TTC549 (cell line): ENCODE results near the gene C1QTNF5.

Source experiments
- FAIRE-seq: peaks from 2 replicates; lab custom pipeline; 2012; peaks lifted over from hg19 to GRCh38; lab: Jason Lieb, UNC

The C1QTNF5 gene

GRCh38 chr11:119359365-119360214 lies 18.9 kb upstream of the C1QTNF5 start:
- no peak for FAIRE-seq

- no peak for FAIRE-seq
Measured at GRCh38 chr11:119357074-119357473, 16.4 kb upstream of the C1QTNF5 start.

- no peak for FAIRE-seq
Measured at GRCh38 chr11:119356349-119357031, 15.8 kb upstream of the C1QTNF5 start.

- FAIRE-seq: no peak
Measured at GRCh38 chr11:119355091-119355843, 14.6 kb upstream of the C1QTNF5 start.

GRCh38 chr11:119352857-119353260 lies 12.2 kb upstream of the C1QTNF5 start:
- no peak for FAIRE-seq

GRCh38 chr11:119351232-119351631 lies 10.5 kb upstream of the C1QTNF5 start:
- FAIRE-seq: no peak

GRCh38 chr11:119350302-119350701 lies 9.6 kb upstream of the C1QTNF5 start:
- FAIRE-seq: no peak

- FAIRE-seq: no peak
Measured at GRCh38 chr11:119347940-119348605, 7.4 kb upstream of the C1QTNF5 start.

- no peak for FAIRE-seq
Measured at GRCh38 chr11:119347242-119347641, 6.6 kb upstream of the C1QTNF5 start.

- no peak for FAIRE-seq
Measured at GRCh38 chr11:119346605-119347004, 5.9 kb upstream of the C1QTNF5 start, which contains the start of gene MFRP. MFRP (minus strand) TSS chr11:119346705; CDS start chr11:119346513, 192 bp downstream.

- no peak for FAIRE-seq
Measured at GRCh38 chr11:119345685-119346084, 5.0 kb upstream of the C1QTNF5 start.

GRCh38 chr11:119344291-119345010 lies 3.8 kb upstream of the C1QTNF5 start:
- FAIRE-seq: no peak

- FAIRE-seq: no peak
Measured at GRCh38 chr11:119343726-119344125, 3.0 kb upstream of the C1QTNF5 start.

- no peak for FAIRE-seq
Measured at GRCh38 chr11:119342362-119343130, 1.9 kb upstream of the C1QTNF5 start.

GRCh38 chr11:119342023-119342300 lies 1.3 kb upstream of the C1QTNF5 start:
- FAIRE-seq: no peak

GRCh38 chr11:119341222-119342022 lies 739 bp upstream of the C1QTNF5 start:
- no peak for FAIRE-seq

- no peak for FAIRE-seq
Measured at GRCh38 chr11:119339589-119340334, 921 bp downstream of the C1QTNF5 start.

GRCh38 chr11:119338965-119339588 lies 1.6 kb downstream of the C1QTNF5 start:
- no peak for FAIRE-seq

GRCh38 chr11:119338318-119338890 lies 2.3 kb downstream of the C1QTNF5 start:
- FAIRE-seq: peak; percentile 39
